Stomach (tissue), 9 donors: ENCODE measurements around the gene ZSCAN2. TPM values are rescaled to one million over a fixed set of nuclear protein-coding genes. Genes with fewer than 3 reads are reported as not detected.
"Not testable (repeated sequence)": the region's sequence is repeated elsewhere in the genome, so short reads cannot be mapped to it uniquely, and the experiment has no call there.

Source experiments
- DNase-seq, 2 donors: peaks; one replicate each; pipeline versions ENCODE4 v3.0.0 to v3.0.0-alpha.2; 2013 to 2019
- H3K27ac ChIP-seq, 5 donors: fragments of 200-600 bp in 4 of 5; sonication (generic) in 4 of 5; one replicate each; pipeline ENCODE4 v1.5.1; 2013 to 2019; ENCODE audit warnings: mild to moderate bottlenecking in 1 of 5, moderate library complexity in 1 of 5
- H3K27me3 ChIP-seq, 3 donors: fragments of 200-600 bp; sonication (generic); one replicate each; pipeline ENCODE4 v1.5.1; 2017 to 2019; ENCODE audit warnings: mixed run types in 1 of 3
- H3K36me3 ChIP-seq, 4 donors: fragments of 200-600 bp; sonication (generic); 1 replicate in 3 of 4; 2 replicates in 1 of 4; pipeline ENCODE4 v1.5.1; 2016 to 2019
- H3K4me1 ChIP-seq, 4 donors: fragments of 200-600 bp; sonication (generic); one replicate each; pipeline ENCODE4 v1.5.1; 2016 to 2019
- H3K4me3 ChIP-seq, 4 donors: fragments of 200-600 bp; sonication (generic) in 3 of 4; one replicate each; pipeline ENCODE4 v1.5.1; 2016 to 2019; ENCODE audit warnings: mild to moderate bottlenecking in 1 of 4
- H3K9me3 ChIP-seq, 4 donors: fragments of 200-600 bp; sonication (generic); one replicate each; pipeline ENCODE4 v1.5.1; 2016 to 2019
- EP300 ChIP-seq: sonication (generic); formaldehyde crosslinking; IDR thresholded peaks from one replicate; pipeline ENCODE4 v1.6.1; 2017; ENCODE audit warnings: antibody characterized with exemption
- POLR2A ChIP-seq, 4 donors: fragments of 450-650 bp; IDR thresholded peaks; one replicate each; pipeline ENCODE4 v1.6.1; 2016; ENCODE audit warnings: antibody characterized with exemption in 4 of 4, control low read depth in 2 of 4, mild to moderate bottlenecking in 1 of 4, moderate library complexity in 1 of 4
- POLR2AphosphoS5 ChIP-seq, 3 donors: sonication (generic); formaldehyde crosslinking; IDR thresholded peaks; one replicate each; pipeline ENCODE4 v1.6.1; 2016; ENCODE audit warnings: antibody characterized with exemption in 3 of 3
- WGBS, 5 donors: extraction: QIAGEN DNeasy Blood & Tissue Kit in 3 of 5; methylation state at CpG; one replicate each; pipeline versions ENCODE4 v1.1.5 to v1.1.7; 2013 to 2018; 5-methylcytosine and 5-hydroxymethylcytosine counted together
- intact Hi-C: fragments of 100-400 bp; cut with DNase I; formaldehyde crosslinking; loops from one replicate; pipeline ENCODE4 v1.15.1; 2023; ENCODE audit warnings: low total_unique reads
- polyA plus RNA-seq, 3 donors: library from polyadenylated mRNA; stranded (reverse); fragments of 200-250 nt; gene quantifications; one replicate each; pipeline ENCODE4 v1.2.3, GENCODE V29; 2013
- total RNA-seq, 5 donors: library from RNA; depleted of rRNA; stranded (reverse); fragments of >200 nt; gene quantifications; one replicate each; pipeline versions ENCODE4 v1.1.0 to v1.2.3, GENCODE V29; 2014 to 2016
- TF ChIP-seq, protein P1 (sequence below), 7 experiments: fragments of 450-650 bp in 4 of 7; fragments of 200-600 bp in 3 of 7; sonication (generic) in 3 of 7; IDR thresholded peaks; one replicate each; pipeline ENCODE4 v1.5.1; 2016 to 2019; ENCODE audit warnings: antibody characterized with exemption in 7 of 7, control low read depth in 2 of 7, mild to moderate bottlenecking in 1 of 7
- donor health status: healthy with polysubstance abuse.
- donor health status: Bipolar disorder and iron deficiency.
- donor health status: healthy.

ZSCAN2 gene
- total and polyA plus RNA-seq, 8 donors, result 1.2 to 28.1 (median 6.6) TPM

DNA sequence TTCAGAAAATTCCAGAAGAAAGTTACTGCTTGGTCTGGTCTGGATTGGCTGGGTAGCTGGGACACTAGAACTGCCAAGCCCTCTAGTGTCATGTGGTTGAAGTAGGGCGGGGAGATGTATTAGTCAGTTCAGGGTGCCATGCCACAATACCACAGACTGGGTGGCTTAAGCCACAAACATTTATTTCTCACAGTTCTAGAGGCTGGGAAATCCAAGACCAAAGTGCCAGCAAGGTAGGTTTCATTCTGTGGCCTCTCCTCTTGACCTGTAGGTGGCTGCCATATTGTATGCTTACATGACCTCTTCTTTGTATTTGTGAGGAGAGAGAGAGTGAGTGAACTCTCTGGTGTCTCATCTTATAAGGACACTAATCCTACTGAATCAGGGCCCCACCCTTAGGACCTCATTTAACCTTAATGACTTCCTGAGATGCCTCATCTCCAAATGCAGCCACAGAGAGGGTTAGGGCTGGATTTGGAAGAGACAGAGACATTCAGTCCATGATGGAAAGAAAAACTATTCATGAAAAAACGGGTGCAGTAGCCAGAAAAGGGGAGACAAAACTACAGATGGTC is 18.1 kb upstream of the ZSCAN2 start:
- intact Hi-C loops, result no loop called here
- DNase-seq, result no peak
- Histone ChIP-seq H3K27ac (no peak overlapping the region), H3K4me3 (no peak overlapping the region), H3K36me3 (no peaks in the 10 kb centered on the region), H3K27me3 (no peaks in the 10 kb centered on the region), H3K4me1 (peaks cover 0 to 16% (median 1%) of the 10 kb centered on the region in 4 donors), H3K9me3 (no peaks in the 10 kb centered on the region)
- TF ChIP-seq POLR2A (IDR thresholded peaks at IDR 0.05), result no peak
- TF ChIP-seq, protein P1, sequence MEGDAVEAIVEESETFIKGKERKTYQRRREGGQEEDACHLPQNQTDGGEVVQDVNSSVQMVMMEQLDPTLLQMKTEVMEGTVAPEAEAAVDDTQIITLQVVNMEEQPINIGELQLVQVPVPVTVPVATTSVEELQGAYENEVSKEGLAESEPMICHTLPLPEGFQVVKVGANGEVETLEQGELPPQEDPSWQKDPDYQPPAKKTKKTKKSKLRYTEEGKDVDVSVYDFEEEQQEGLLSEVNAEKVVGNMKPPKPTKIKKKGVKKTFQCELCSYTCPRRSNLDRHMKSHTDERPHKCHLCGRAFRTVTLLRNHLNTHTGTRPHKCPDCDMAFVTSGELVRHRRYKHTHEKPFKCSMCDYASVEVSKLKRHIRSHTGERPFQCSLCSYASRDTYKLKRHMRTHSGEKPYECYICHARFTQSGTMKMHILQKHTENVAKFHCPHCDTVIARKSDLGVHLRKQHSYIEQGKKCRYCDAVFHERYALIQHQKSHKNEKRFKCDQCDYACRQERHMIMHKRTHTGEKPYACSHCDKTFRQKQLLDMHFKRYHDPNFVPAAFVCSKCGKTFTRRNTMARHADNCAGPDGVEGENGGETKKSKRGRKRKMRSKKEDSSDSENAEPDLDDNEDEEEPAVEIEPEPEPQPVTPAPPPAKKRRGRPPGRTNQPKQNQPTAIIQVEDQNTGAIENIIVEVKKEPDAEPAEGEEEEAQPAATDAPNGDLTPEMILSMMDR (IDR thresholded peaks at IDR 0.05), result no peak
- TF ChIP-seq POLR2AphosphoS5 (IDR thresholded peaks at IDR 0.05), result no peak
- no peak for TF ChIP-seq EP300
- WGBS, 5 donors, result 69 to 92% (median 81%) methylated on average over 2 of the region's 2 CpGs

DNA sequence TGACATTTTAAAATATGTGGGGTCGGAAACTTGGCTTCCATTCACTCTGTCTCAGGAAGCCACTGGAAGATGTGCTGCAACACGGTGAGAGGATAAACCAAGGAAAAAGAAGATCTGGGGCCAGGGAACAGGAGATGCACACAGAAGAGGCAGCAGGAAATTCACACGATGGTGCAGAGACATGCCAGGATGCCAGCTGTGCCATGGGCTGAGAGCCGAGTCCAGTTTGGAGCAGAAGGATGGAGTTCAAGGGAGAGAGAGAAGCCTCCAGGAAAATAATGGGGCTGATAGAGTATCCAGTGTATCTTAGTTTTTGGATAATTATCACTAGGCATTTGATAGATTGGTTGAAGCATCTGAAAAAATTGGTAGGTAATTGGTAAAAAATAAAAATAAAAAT is 16.9 kb upstream of the ZSCAN2 start:
- H3K9me3 ChIP-seq, H3K27ac ChIP-seq, H3K36me3 ChIP-seq, H3K27me3 ChIP-seq, H3K4me3 ChIP-seq, DNase-seq, intact Hi-C loops: not testable (repeated sequence)
- WGBS, 5 donors, result 49 to 68% (median 58%) methylated on average over 4 of the region's 4 CpGs
- peaks cover 0 to 22% (median 10%) of the 10 kb centered on the region in 4 donors for H3K4me1 ChIP-seq

GRCh38 chr15:84586696-84587095 is 14.1 kb upstream of the ZSCAN2 start:
- no peak for DNase-seq
- H3K4me1 ChIP-seq, result peaks cover 0 to 11% (median 9%) of the 10 kb centered on the region in 4 donors
- no peaks in the 10 kb centered on the region for H3K9me3 ChIP-seq
- WGBS, 5 donors, result 43 to 70% (median 54%) methylated on average over 6 of the region's 6 CpGs
- H3K4me3 ChIP-seq, result no peak overlapping the region
- no peaks in the 10 kb centered on the region for H3K27me3 ChIP-seq
- no peak for TF ChIP-seq POLR2A (IDR thresholded peaks at IDR 0.05)
- TF ChIP-seq, protein P1 (IDR thresholded peaks at IDR 0.05), result no peak
- no peak for TF ChIP-seq POLR2AphosphoS5 (IDR thresholded peaks at IDR 0.05)
- TF ChIP-seq EP300, result no peak
- intact Hi-C loops, result no loop called here
- H3K27ac ChIP-seq, result no peak overlapping the region
- no peaks in the 10 kb centered on the region for H3K36me3 ChIP-seq

GRCh38 chr15:84588053-84588874 is 12.5 kb upstream of the ZSCAN2 start:
- WGBS, 5 donors, result 24 to 48% (median 25%) methylated on average over 15 to 26 of the region's 26 CpGs
- TF ChIP-seq EP300 (no peak), POLR2AphosphoS5 (IDR thresholded peaks at IDR 0.05) (peak in 1 of 3 donors; percentile 59)
- TF ChIP-seq, protein P1 (IDR thresholded peaks at IDR 0.05), result peak in 4 of 7 experiments; percentile 57 to 98 (median 94)
- DNase-seq, result peak; percentile 91 to 95
- Histone ChIP-seq H3K9me3 (no peaks in the 10 kb centered on the region), H3K4me1 (peaks cover 0 to 11% (median 9%) of the 10 kb centered on the region in 4 donors), H3K36me3 (no peaks in the 10 kb centered on the region), H3K27ac (peak overlapping the region in 2 of 5 donors; percentile 7 to 15), H3K4me3 (peak overlapping the region; percentile 25 to 39 (median 32)), H3K27me3 (no peaks in the 10 kb centered on the region)
- intact Hi-C loops, result no loop called here

- 75 to 86% (median 80%) methylated on average over 2 of the region's 2 CpGs for WGBS, 5 donors
- Histone ChIP-seq H3K27me3 (no peaks in the 10 kb centered on the region), H3K9me3 (no peaks in the 10 kb centered on the region), H3K4me3 (no peak overlapping the region), H3K36me3 (no peaks in the 10 kb centered on the region), H3K4me1 (peaks cover 0 to 11% (median 9%) of the 10 kb centered on the region in 4 donors), H3K27ac (no peak overlapping the region)
- DNase-seq, result no peak
- intact Hi-C loops, result loop anchor here (5.0 kb wide), 1 partner anchor 67 kb away; the partner anchor contains the start of gene NMB
- TF ChIP-seq EP300, result no peak
- TF ChIP-seq, protein P1 (IDR thresholded peaks at IDR 0.05), result no peak
- no peak for TF ChIP-seq POLR2A (IDR thresholded peaks at IDR 0.05)
- no peak for TF ChIP-seq POLR2AphosphoS5 (IDR thresholded peaks at IDR 0.05)
Measured at GRCh38 chr15:84590406-84590805, 10.4 kb upstream of the ZSCAN2 start.
